Measurements from ENCODE around the gene CXorf58.
"Not testable (repeated sequence)": the region's sequence is repeated elsewhere in the genome, so short reads cannot be mapped to it uniquely, and the experiment has no call there.

CXorf58 gene

DNA sequence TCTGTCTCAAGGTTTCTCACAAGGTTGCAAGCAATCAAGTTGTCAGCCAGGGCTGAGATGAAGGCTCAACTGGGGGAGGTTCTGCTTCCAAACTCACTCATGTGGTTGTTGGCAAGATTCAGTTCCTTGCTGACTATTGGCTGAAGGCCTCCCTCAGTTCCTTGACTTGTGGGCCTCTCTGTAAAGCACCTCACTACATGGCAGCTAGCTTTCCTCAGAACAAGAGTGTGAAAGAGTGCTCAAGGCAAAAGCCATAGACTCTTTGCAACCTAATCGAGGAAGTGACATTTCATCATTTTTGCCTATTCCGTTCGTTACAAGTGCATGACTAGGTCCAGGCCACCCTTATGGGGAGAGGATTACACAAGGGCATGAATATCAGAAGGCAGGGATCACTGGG, 52.0 kb downstream of the CXorf58 start:
- ATAC-seq (ENCODE audit: insufficient read depth, low read depth) (peak; percentile 63), DNase-seq (peak; percentile 10)
- Histone ChIP-seq H3K4me1 (ENCODE audit: insufficient read depth, low read length) (peaks cover under 1% of the 10 kb centered on the region; the same call in 1 of the 2 replicates), H3K27me3 (ENCODE audit: insufficient read depth, low read length, poor library complexity) (no peaks in the 10 kb centered on the region), H3K4me3 (ENCODE audit: low read depth in 1 of 2, low read length in 2 of 2) (no peak overlapping the region), H3K79me2 (ENCODE audit: insufficient read depth, low read length) (no peaks in the 10 kb centered on the region), H2AFZ (ENCODE audit: low read depth, low read length) (no peak overlapping the region), H3K9ac (ENCODE audit: low read depth, low read length) (no peak overlapping the region), H3K9me3 (ENCODE audit: insufficient read depth, low read length, severe bottlenecking) (no peaks in the 10 kb centered on the region), H3K36me3 (ENCODE audit: insufficient read depth, low read length) (no peaks in the 10 kb centered on the region), H4K20me1 (ENCODE audit: insufficient read depth, low read length) (no peaks in the 10 kb centered on the region), H3K4me2 (ENCODE audit: insufficient read depth, low read length) (no peak overlapping the region), H3K27ac (ENCODE audit: low read length) (no peak overlapping the region)
- no peak for TF ChIP-seq EZH2 (IDR thresholded peaks at IDR 0.05; ENCODE audit: borderline replicate concordance, low read depth, low read length, severe bottlenecking)
- TF ChIP-seq, protein P1, sequence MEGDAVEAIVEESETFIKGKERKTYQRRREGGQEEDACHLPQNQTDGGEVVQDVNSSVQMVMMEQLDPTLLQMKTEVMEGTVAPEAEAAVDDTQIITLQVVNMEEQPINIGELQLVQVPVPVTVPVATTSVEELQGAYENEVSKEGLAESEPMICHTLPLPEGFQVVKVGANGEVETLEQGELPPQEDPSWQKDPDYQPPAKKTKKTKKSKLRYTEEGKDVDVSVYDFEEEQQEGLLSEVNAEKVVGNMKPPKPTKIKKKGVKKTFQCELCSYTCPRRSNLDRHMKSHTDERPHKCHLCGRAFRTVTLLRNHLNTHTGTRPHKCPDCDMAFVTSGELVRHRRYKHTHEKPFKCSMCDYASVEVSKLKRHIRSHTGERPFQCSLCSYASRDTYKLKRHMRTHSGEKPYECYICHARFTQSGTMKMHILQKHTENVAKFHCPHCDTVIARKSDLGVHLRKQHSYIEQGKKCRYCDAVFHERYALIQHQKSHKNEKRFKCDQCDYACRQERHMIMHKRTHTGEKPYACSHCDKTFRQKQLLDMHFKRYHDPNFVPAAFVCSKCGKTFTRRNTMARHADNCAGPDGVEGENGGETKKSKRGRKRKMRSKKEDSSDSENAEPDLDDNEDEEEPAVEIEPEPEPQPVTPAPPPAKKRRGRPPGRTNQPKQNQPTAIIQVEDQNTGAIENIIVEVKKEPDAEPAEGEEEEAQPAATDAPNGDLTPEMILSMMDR (IDR thresholded peaks at IDR 0.05; ENCODE audit: borderline replicate concordance, extremely low read depth, low read length, poor library complexity, severe bottlenecking) = no peak

DNA sequence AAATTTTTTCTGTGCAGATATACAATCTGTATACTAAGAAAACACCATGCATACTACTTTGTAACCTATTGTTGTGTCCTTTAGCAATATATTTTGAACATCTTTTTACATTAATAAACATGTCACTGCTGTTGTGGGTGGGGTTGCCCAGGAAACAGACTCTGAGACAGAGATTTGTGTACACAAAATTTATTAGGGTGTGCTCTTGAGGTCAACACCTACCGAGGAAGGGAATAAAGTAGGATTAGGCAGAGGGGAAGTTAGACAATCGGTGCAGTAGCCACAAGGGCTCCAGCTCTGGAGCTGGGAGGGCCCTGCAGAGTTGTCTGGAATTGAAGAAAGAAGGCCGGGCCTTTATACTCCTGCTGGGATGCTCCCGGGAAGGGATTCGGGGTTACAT, 56.4 kb downstream of the CXorf58 start:
- H4K20me1 ChIP-seq (ENCODE audit: insufficient read depth, low read length) = no peaks in the 10 kb centered on the region
- ATAC-seq (ENCODE audit: insufficient read depth, low read depth) = no peak
- no peaks in the 10 kb centered on the region for H3K9me3 ChIP-seq (ENCODE audit: insufficient read depth, low read length, severe bottlenecking)
- no peaks in the 10 kb centered on the region for H3K36me3 ChIP-seq (ENCODE audit: insufficient read depth, low read length)
- H3K27me3 ChIP-seq (ENCODE audit: insufficient read depth, low read length, poor library complexity) = no peaks in the 10 kb centered on the region
- no peak overlapping the region for H3K27ac ChIP-seq (ENCODE audit: low read length)
- no peak overlapping the region for H3K4me3 ChIP-seq (ENCODE audit: low read depth in 1 of 2, low read length in 2 of 2)
- no peak overlapping the region for H3K9ac ChIP-seq (ENCODE audit: low read depth, low read length)
- H2AFZ ChIP-seq (ENCODE audit: low read depth, low read length) = no peak overlapping the region
- H3K4me1 ChIP-seq (ENCODE audit: insufficient read depth, low read length) = no peaks in the 10 kb centered on the region
- TF ChIP-seq EZH2 (IDR thresholded peaks at IDR 0.05; ENCODE audit: borderline replicate concordance, low read depth, low read length, severe bottlenecking) = no peak
- H3K4me2 ChIP-seq (ENCODE audit: insufficient read depth, low read length) = no peak overlapping the region
- no peaks in the 10 kb centered on the region for H3K79me2 ChIP-seq (ENCODE audit: insufficient read depth, low read length)
- no peak for DNase-seq

DNA sequence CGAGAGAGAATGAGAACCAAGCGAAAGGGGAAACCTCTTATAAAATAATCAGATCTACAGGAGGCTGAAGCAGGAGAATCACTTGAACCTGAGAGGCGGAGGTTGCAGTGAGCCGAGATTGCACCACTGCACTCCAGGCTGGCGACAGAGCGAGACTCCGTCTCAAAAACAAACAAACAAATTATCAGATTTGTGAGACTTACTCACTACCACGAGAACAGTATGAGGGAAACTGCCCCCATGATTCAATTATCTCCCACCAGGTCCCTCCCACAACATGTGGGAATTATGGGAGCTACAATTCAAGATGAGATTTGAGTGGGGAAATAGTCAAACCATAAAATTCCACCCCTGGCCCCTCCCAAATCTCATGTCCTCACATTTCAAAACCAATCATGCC, 57.8 kb downstream of the CXorf58 start:
- not testable (repeated sequence) for H3K79me2 ChIP-seq (ENCODE audit: insufficient read depth, low read length); H3K27me3 ChIP-seq (ENCODE audit: insufficient read depth, low read length, poor library complexity); H3K9ac ChIP-seq (ENCODE audit: low read depth, low read length); H3K9me3 ChIP-seq (ENCODE audit: insufficient read depth, low read length, severe bottlenecking); ATAC-seq (ENCODE audit: insufficient read depth, low read depth); H3K4me3 ChIP-seq (ENCODE audit: low read depth in 1 of 2, low read length in 2 of 2); H3K36me3 ChIP-seq (ENCODE audit: insufficient read depth, low read length); H2AFZ ChIP-seq (ENCODE audit: low read depth, low read length); H3K27ac ChIP-seq (ENCODE audit: low read length); H3K4me2 ChIP-seq (ENCODE audit: insufficient read depth, low read length); H4K20me1 ChIP-seq (ENCODE audit: insufficient read depth, low read length); H3K4me1 ChIP-seq (ENCODE audit: insufficient read depth, low read length); DNase-seq

DNA sequence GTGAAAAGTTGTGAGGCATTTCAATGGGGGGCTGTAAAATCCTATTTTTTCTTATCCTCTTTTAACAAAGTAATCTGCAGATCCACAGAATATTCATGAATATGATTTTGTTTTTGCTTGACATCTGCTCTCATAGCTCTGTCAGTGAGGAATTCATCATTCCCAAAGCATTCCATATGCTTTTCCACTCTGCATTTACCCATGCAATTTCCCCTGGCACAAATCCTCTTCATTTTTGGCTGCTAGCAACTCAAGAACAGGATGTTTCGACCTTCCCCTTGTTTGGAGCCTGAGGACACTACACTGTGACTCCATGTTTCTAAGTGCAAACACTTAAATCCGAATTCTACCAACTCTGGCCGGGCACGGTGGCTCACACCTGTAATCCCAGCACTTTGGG, 70.7 kb downstream of the CXorf58 start:
- Histone ChIP-seq H4K20me1 (ENCODE audit: insufficient read depth, low read length) (no peaks in the 10 kb centered on the region), H3K27ac (ENCODE audit: low read length) (no peak overlapping the region), H3K9me3 (ENCODE audit: insufficient read depth, low read length, severe bottlenecking) (no peaks in the 10 kb centered on the region), H2AFZ (ENCODE audit: low read depth, low read length) (no peak overlapping the region), H3K79me2 (ENCODE audit: insufficient read depth, low read length) (no peaks in the 10 kb centered on the region), H3K9ac (ENCODE audit: low read depth, low read length) (no peak overlapping the region), H3K4me2 (ENCODE audit: insufficient read depth, low read length) (no peak overlapping the region), H3K4me1 (ENCODE audit: insufficient read depth, low read length) (no peaks in the 10 kb centered on the region), H3K36me3 (ENCODE audit: insufficient read depth, low read length) (peaks cover 5% of the 10 kb centered on the region; the same call in 1 of the 2 replicates), H3K4me3 (ENCODE audit: low read depth in 1 of 2, low read length in 2 of 2) (no peak overlapping the region), H3K27me3 (ENCODE audit: insufficient read depth, low read length, poor library complexity) (no peaks in the 10 kb centered on the region)
- DNase-seq (no peak), ATAC-seq (ENCODE audit: insufficient read depth, low read depth) (no peak)
- TF ChIP-seq EZH2 (IDR thresholded peaks at IDR 0.05; ENCODE audit: borderline replicate concordance, low read depth, low read length, severe bottlenecking) = no peak
- TF ChIP-seq, protein P1 (IDR thresholded peaks at IDR 0.05; ENCODE audit: borderline replicate concordance, extremely low read depth, low read length, poor library complexity, severe bottlenecking) = no peak

Measured in DND-41 (cell line).